H9 (cell line): ENCODE data around the gene MARF1. TPM values are rescaled to one million over a fixed set of nuclear protein-coding genes. Genes with fewer than 3 reads are reported as not detected.

ENCODE experiments used
- DNase-seq: peaks from one replicate; pipeline ENCODE4 v3.0.0-alpha.2; 2017
- H2AFZ ChIP-seq: one replicate; pipeline ENCODE4 v1.6.1; 2013; ENCODE audit warnings: mild to moderate bottlenecking, low read length, control low read depth, moderate library complexity
- H2AK5ac ChIP-seq: 2 replicates; pipeline ENCODE4 v1.6.1; 2013; ENCODE audit warnings: low read length, control low read depth, mixed read lengths; ENCODE audit not compliant: insufficient read length
- H2BK120ac ChIP-seq: one replicate; pipeline ENCODE4 v1.6.1; 2013; ENCODE audit warnings: low read depth, mild to moderate bottlenecking, low read length, control low read depth, inconsistent platforms; ENCODE audit not compliant: poor library complexity, severe bottlenecking
- H2BK12ac ChIP-seq: 2 replicates; pipeline ENCODE4 v1.6.1; 2013; ENCODE audit warnings: low read length, control low read depth, mixed read lengths, low read depth; ENCODE audit not compliant: insufficient read length
- H2BK15ac ChIP-seq: 2 replicates; pipeline ENCODE4 v1.6.1; 2013; ENCODE audit warnings: low read depth, low read length, control low read depth
- H2BK20ac ChIP-seq: one replicate; pipeline ENCODE4 v1.6.1; 2013; ENCODE audit warnings: low read depth, mild to moderate bottlenecking, low read length, control low read depth, inconsistent platforms; ENCODE audit not compliant: poor library complexity, severe bottlenecking
- H2BK5ac ChIP-seq: 2 replicates; pipeline ENCODE4 v1.6.1; 2013; ENCODE audit warnings: low read length, control low read depth, mixed read lengths; ENCODE audit not compliant: insufficient read length
- H3K14ac ChIP-seq: 2 replicates; pipeline ENCODE4 v1.6.1; 2013; ENCODE audit warnings: low read length, control low read depth; ENCODE audit not compliant: insufficient read depth
- H3K18ac ChIP-seq: 2 replicates; pipeline ENCODE4 v1.6.1; 2013; ENCODE audit warnings: low read depth, mild to moderate bottlenecking, mixed read lengths, low read length, control low read depth; ENCODE audit not compliant: insufficient read length
- H3K23ac ChIP-seq: 2 replicates; pipeline ENCODE4 v1.6.1; 2013; ENCODE audit warnings: low read length, control low read depth, mixed read lengths, low read depth; ENCODE audit not compliant: insufficient read length
- H3K23me2 ChIP-seq: 2 replicates; pipeline ENCODE4 v1.6.1; 2013; ENCODE audit warnings: low read depth, mild to moderate bottlenecking, mixed read lengths, low read length, control low read depth; ENCODE audit not compliant: insufficient read length, poor library complexity, severe bottlenecking
- H3K27ac ChIP-seq: 2 replicates; pipeline ENCODE4 v1.5.1; 2013; ENCODE audit warnings: low read length, control low read depth, mixed read lengths, low read depth; ENCODE audit not compliant: insufficient read length
- H3K27me3 ChIP-seq: 2 replicates; pipeline ENCODE4 v1.6.1; 2013; ENCODE audit warnings: low read length, control low read depth, inconsistent platforms; ENCODE audit not compliant: insufficient read depth
- H3K4ac ChIP-seq: 2 replicates; pipeline ENCODE4 v1.6.1; 2013; ENCODE audit warnings: low read depth, mild to moderate bottlenecking, control low read depth, inconsistent platforms, low read length, moderate library complexity
- H3K4me1 ChIP-seq: 2 replicates; pipeline ENCODE4 v1.6.1; 2013; ENCODE audit warnings: low read length, control low read depth, inconsistent platforms; ENCODE audit not compliant: insufficient read depth
- H3K4me2 ChIP-seq: 2 replicates; pipeline ENCODE4 v1.6.1; 2013; ENCODE audit warnings: low read length, control low read depth, mixed read lengths; ENCODE audit not compliant: insufficient read length, insufficient read depth
- H3K56ac ChIP-seq: 2 replicates; pipeline ENCODE4 v1.6.1; 2013; ENCODE audit warnings: low read depth, mild to moderate bottlenecking, mixed read lengths, low read length, control low read depth; ENCODE audit not compliant: insufficient read length
- H3K79me1 ChIP-seq: 2 replicates; pipeline ENCODE4 v1.6.1; 2013; ENCODE audit warnings: low read depth, mild to moderate bottlenecking, moderate library complexity, low read length, control low read depth, inconsistent platforms; ENCODE audit not compliant: insufficient read depth, poor library complexity, severe bottlenecking
- H3K79me2 ChIP-seq: 2 replicates; pipeline ENCODE4 v1.6.1; 2013; ENCODE audit warnings: low read length, control low read depth, inconsistent platforms; ENCODE audit not compliant: insufficient read depth
- H3K9ac ChIP-seq: 2 replicates; pipeline ENCODE4 v1.6.1; 2013; ENCODE audit warnings: low read length, control low read depth, mixed read lengths; ENCODE audit not compliant: insufficient read length; ENCODE audit errors: extremely low read depth
- H3K9me3 ChIP-seq: one replicate; pipeline ENCODE4 v1.6.1; 2013; ENCODE audit warnings: low read depth, low read length, inconsistent platforms; ENCODE audit not compliant: control insufficient read depth
- H3T11ph ChIP-seq: one replicate; pipeline ENCODE4 v1.6.1; 2013; ENCODE audit warnings: mild to moderate bottlenecking, low read length, control low read depth, inconsistent platforms
- H4K20me1 ChIP-seq: one replicate; pipeline ENCODE4 v1.6.1; 2013; ENCODE audit not compliant: control insufficient read depth, insufficient read length, insufficient read depth
- H4K5ac ChIP-seq: 2 replicates; pipeline ENCODE4 v1.6.1; 2013; ENCODE audit warnings: low read depth, mild to moderate bottlenecking, mixed read lengths, low read length, control low read depth; ENCODE audit not compliant: insufficient read length
- H4K8ac ChIP-seq: replicated peaks from 2 replicates; pipeline ENCODE4 v1.6.1; 2013; ENCODE audit warnings: low read length, control low read depth, mixed read lengths, low read depth; ENCODE audit not compliant: insufficient read length
- H4K91ac ChIP-seq: 2 replicates; pipeline ENCODE4 v1.6.1; 2013; ENCODE audit warnings: low read depth, mild to moderate bottlenecking, moderate library complexity, mixed read lengths, low read length, control low read depth; ENCODE audit not compliant: insufficient read length
- H3K27ac Mint-ChIP-seq, 3 experiments: 2 replicates in 2 of 3; 3 replicates in 1 of 3; pipeline ENCODE4 v1.8.0; 2020 to 2021; ENCODE audit warnings: mixed read lengths in 3 of 3, mild to moderate bottlenecking in 1 of 3, moderate library complexity in 1 of 3
- H3K27me3 Mint-ChIP-seq: 2 replicates; pipeline ENCODE4 v1.8.0; 2021; ENCODE audit warnings: low read depth, mild to moderate bottlenecking, moderate library complexity, mixed read lengths
- H3K36me3 Mint-ChIP-seq, 3 experiments: 2 replicates in 2 of 3; 3 replicates in 1 of 3; pipeline ENCODE4 v1.8.0; 2020 to 2021; ENCODE audit warnings: low read depth in 3 of 3, mixed read lengths in 3 of 3; ENCODE audit not compliant: insufficient read depth in 1 of 3
- H3K4me1 Mint-ChIP-seq, 2 experiments: 2 replicates each; pipeline ENCODE4 v1.8.0; 2020; ENCODE audit warnings: mixed read lengths in 2 of 2
- H3K4me3 Mint-ChIP-seq, 2 experiments: 2 replicates in 1 of 2; 3 replicates in 1 of 2; pipeline ENCODE4 v1.8.0; 2020 to 2021; ENCODE audit warnings: mild to moderate bottlenecking in 2 of 2, mixed read lengths in 2 of 2, moderate library complexity in 1 of 2
- H3K9me3 Mint-ChIP-seq, 2 experiments: 2 replicates in 1 of 2; 3 replicates in 1 of 2; pipeline ENCODE4 v1.8.0; 2020; ENCODE audit warnings: mild to moderate bottlenecking in 2 of 2, mixed read lengths in 2 of 2, moderate library complexity in 1 of 2
- WGBS: extraction: QIAGEN DNeasy Blood & Tissue Kit; methylation state at CpG from one replicate; pipeline ENCODE4 v1.1.7; 2013; ENCODE audit warnings: missing lambda C conversion rate, low lambda C conversion rate, mixed read lengths; ENCODE audit not compliant: insufficient read length; ENCODE audit errors: extremely low coverage; 5-methylcytosine and 5-hydroxymethylcytosine counted together
- total RNA-seq: library from RNA; stranded (reverse); gene quantifications from 2 replicates; pipeline ENCODE4 v1.2.1, GENCODE V29; 2021
- TF ChIP-seq, protein P1 (sequence below): fragments of 200-600 bp; sonication (generic); conservative IDR thresholded peaks from 3 replicates; pipeline ENCODE4 v1.8.0; 2021; ENCODE audit warnings: antibody characterized with exemption, mild to moderate bottlenecking

Gene MARF1
- total RNA-seq, 1 experiment from 2014 or later: 23.3 TPM

DNA sequence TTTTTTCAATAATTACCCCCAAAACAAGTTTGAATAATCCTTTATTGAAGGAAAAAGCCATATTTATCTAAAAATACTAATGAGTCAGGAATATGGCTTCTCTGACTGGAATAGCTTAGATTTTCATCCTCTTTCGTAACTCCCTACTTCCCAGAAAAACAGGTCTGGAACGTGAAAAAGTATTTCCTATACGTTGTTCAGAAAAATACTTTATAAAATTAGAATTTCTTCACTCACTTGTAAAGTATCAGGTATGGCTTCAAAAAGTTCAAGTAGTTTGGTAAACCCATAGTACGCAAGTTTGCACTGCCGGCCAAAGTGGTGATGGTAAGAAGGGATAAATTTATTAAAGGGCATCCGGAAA, 33.7 kb downstream of the MARF1 start:
- no peak overlapping the region for H2BK120ac ChIP-seq
- no peak overlapping the region for H3K4ac ChIP-seq
- no peak overlapping the region for H3K18ac ChIP-seq
- H2BK20ac ChIP-seq: no peak overlapping the region
- H2AK5ac ChIP-seq: no peak overlapping the region
- H3K4me1 ChIP-seq: no peaks in the 10 kb centered on the region
- no peak overlapping the region for H2BK12ac ChIP-seq
- H3K23ac ChIP-seq: no peak overlapping the region
- no peaks in the 10 kb centered on the region for H4K20me1 ChIP-seq
- H3K9me3 ChIP-seq: no peaks in the 10 kb centered on the region
- H3K23me2 ChIP-seq: no peaks in the 10 kb centered on the region
- Mint-ChIP-seq H3K4me3 (no peak overlapping the region), H3K4me1 (peaks cover 3 to 11% of the 10 kb centered on the region in 2 experiments), H3K36me3 (peaks cover 16 to 74% (median 59%) of the 10 kb centered on the region in 3 experiments; a peak in 6 of 7 replicates), H3K27ac (no peak overlapping the region), H3K9me3 (no peaks in the 10 kb centered on the region), H3K27me3 (no peaks in the 10 kb centered on the region)
- no peak overlapping the region for H3K56ac ChIP-seq
- no peak overlapping the region for H3K9ac ChIP-seq
- H4K5ac ChIP-seq: no peak overlapping the region
- DNase-seq: no peak
- H4K8ac ChIP-seq: no peak overlapping the region
- no peak overlapping the region for H3K4me2 ChIP-seq
- no peak overlapping the region for H2BK5ac ChIP-seq
- no peak overlapping the region for H3T11ph ChIP-seq
- no CpG with 5 or more reads among the region's 6 CpGs for WGBS
- H2BK15ac ChIP-seq: no peak overlapping the region
- TF ChIP-seq, protein P1, sequence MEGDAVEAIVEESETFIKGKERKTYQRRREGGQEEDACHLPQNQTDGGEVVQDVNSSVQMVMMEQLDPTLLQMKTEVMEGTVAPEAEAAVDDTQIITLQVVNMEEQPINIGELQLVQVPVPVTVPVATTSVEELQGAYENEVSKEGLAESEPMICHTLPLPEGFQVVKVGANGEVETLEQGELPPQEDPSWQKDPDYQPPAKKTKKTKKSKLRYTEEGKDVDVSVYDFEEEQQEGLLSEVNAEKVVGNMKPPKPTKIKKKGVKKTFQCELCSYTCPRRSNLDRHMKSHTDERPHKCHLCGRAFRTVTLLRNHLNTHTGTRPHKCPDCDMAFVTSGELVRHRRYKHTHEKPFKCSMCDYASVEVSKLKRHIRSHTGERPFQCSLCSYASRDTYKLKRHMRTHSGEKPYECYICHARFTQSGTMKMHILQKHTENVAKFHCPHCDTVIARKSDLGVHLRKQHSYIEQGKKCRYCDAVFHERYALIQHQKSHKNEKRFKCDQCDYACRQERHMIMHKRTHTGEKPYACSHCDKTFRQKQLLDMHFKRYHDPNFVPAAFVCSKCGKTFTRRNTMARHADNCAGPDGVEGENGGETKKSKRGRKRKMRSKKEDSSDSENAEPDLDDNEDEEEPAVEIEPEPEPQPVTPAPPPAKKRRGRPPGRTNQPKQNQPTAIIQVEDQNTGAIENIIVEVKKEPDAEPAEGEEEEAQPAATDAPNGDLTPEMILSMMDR: no peak
- no peaks in the 10 kb centered on the region for H3K27me3 ChIP-seq
- H2AFZ ChIP-seq: no peak overlapping the region
- no peak overlapping the region for H4K91ac ChIP-seq
- no peaks in the 10 kb centered on the region for H3K79me2 ChIP-seq
- H3K79me1 ChIP-seq: no peaks in the 10 kb centered on the region
- no peak overlapping the region for H3K27ac ChIP-seq
- H3K14ac ChIP-seq: no peak overlapping the region
